BLaER1 (cell line): Measurements from ENCODE around the gene TRAPPC14.

Experiments
- H3K27ac ChIP-seq: shearing (Covaris generic); formaldehyde crosslinking; 2 replicates; pipeline ENCODE4 v1.8.1; 2022
- H3K27me3 ChIP-seq: shearing (Covaris generic); formaldehyde crosslinking; 2 replicates; pipeline ENCODE4 v1.8.1; 2022
- H3K36me3 ChIP-seq: shearing (Covaris generic); formaldehyde crosslinking; 2 replicates; pipeline ENCODE4 v1.8.1; 2022
- H3K4me1 ChIP-seq: shearing (Covaris generic); formaldehyde crosslinking; 2 replicates; pipeline ENCODE4 v1.8.1; 2022
- H3K4me2 ChIP-seq: shearing (Covaris generic); formaldehyde crosslinking; 2 replicates; pipeline ENCODE4 v1.8.1; 2022
- H3K4me3 ChIP-seq: shearing (Covaris generic); formaldehyde crosslinking; 2 replicates; pipeline ENCODE4 v1.8.1; 2022
- H3K9ac ChIP-seq: shearing (Covaris generic); formaldehyde crosslinking; 2 replicates; pipeline ENCODE4 v1.8.1; 2022
- H3K9me3 ChIP-seq: shearing (Covaris generic); formaldehyde crosslinking; 2 replicates; pipeline ENCODE4 v1.8.1; 2022
- H4K20me1 ChIP-seq: shearing (Covaris generic); formaldehyde crosslinking; 2 replicates; pipeline ENCODE4 v1.8.1; 2022
- Cebpa-rat ChIP-seq: shearing (Covaris generic); IDR thresholded peaks from 2 replicates; pipeline ENCODE4 v1.8.1; 2022

The TRAPPC14 gene

GRCh38 chr7:100118388-100119071 lies 40.0 kb downstream of the TRAPPC14 start:
- no peaks in the 10 kb centered on the region for H3K9me3 ChIP-seq
- H3K36me3 ChIP-seq: peaks cover 37% of the 10 kb centered on the region
- H3K27me3 ChIP-seq: no peaks in the 10 kb centered on the region
- peaks cover 20% of the 10 kb centered on the region for H3K4me1 ChIP-seq
- peak overlapping the region; percentile 91 for H3K9ac ChIP-seq
- peak overlapping the region; percentile 96 for H3K27ac ChIP-seq
- H3K4me2 ChIP-seq: peak overlapping the region; percentile 95
- peak overlapping the region; percentile 81 for H3K4me3 ChIP-seq
- no peaks in the 10 kb centered on the region for H4K20me1 ChIP-seq
- no peak for TF ChIP-seq Cebpa-rat

GRCh38 chr7:100115026-100115425 lies 43.5 kb downstream of the TRAPPC14 start:
- no peak for TF ChIP-seq Cebpa-rat
- H3K4me1 ChIP-seq: peaks cover 29% of the 10 kb centered on the region
- H3K9me3 ChIP-seq: no peaks in the 10 kb centered on the region
- no peak overlapping the region for H3K9ac ChIP-seq
- no peak overlapping the region for H3K27ac ChIP-seq
- H3K4me2 ChIP-seq: no peak overlapping the region
- no peaks in the 10 kb centered on the region for H3K27me3 ChIP-seq
- H4K20me1 ChIP-seq: no peaks in the 10 kb centered on the region
- no peak overlapping the region for H3K4me3 ChIP-seq
- H3K36me3 ChIP-seq: peaks cover 60% of the 10 kb centered on the region

- H3K27me3 ChIP-seq: no peaks in the 10 kb centered on the region
- peaks cover 91% of the 10 kb centered on the region for H3K36me3 ChIP-seq
- no peak for TF ChIP-seq Cebpa-rat
- no peak overlapping the region for H3K4me3 ChIP-seq
- H3K9ac ChIP-seq: peak overlapping the region; percentile 48; the same call in 1 of the 2 replicates
- H4K20me1 ChIP-seq: no peaks in the 10 kb centered on the region
- no peaks in the 10 kb centered on the region for H3K9me3 ChIP-seq
- H3K4me2 ChIP-seq: peak overlapping the region; percentile 75
- H3K27ac ChIP-seq: peak overlapping the region; percentile 56
- H3K4me1 ChIP-seq: peaks cover 18% of the 10 kb centered on the region
Measured at GRCh38 chr7:100111914-100112313, 46.6 kb downstream of the TRAPPC14 start.

- peaks cover 18% of the 10 kb centered on the region for H3K4me1 ChIP-seq
- H3K27ac ChIP-seq: peak overlapping the region; percentile 56
- peak overlapping the region; percentile 75 for H3K4me2 ChIP-seq
- no peak for TF ChIP-seq Cebpa-rat
- no peaks in the 10 kb centered on the region for H3K9me3 ChIP-seq
- peaks cover 96% of the 10 kb centered on the region for H3K36me3 ChIP-seq
- H3K27me3 ChIP-seq: no peaks in the 10 kb centered on the region
- H3K4me3 ChIP-seq: no peak overlapping the region
- peak overlapping the region; percentile 48; the same call in 1 of the 2 replicates for H3K9ac ChIP-seq
- H4K20me1 ChIP-seq: no peaks in the 10 kb centered on the region
Measured at GRCh38 chr7:100111156-100111555, 47.4 kb downstream of the TRAPPC14 start.

GRCh38 chr7:100109521-100110163 lies 48.9 kb downstream of the TRAPPC14 start:
- Histone ChIP-seq H3K36me3 (peaks cover 99% of the 10 kb centered on the region), H3K27ac (no peak overlapping the region), H4K20me1 (no peaks in the 10 kb centered on the region), H3K4me1 (peaks cover 21% of the 10 kb centered on the region), H3K4me2 (no peak overlapping the region), H3K27me3 (no peaks in the 10 kb centered on the region), H3K4me3 (no peak overlapping the region), H3K9me3 (no peaks in the 10 kb centered on the region), H3K9ac (no peak overlapping the region)
- no peak for TF ChIP-seq Cebpa-rat

GRCh38 chr7:100107890-100108289 lies 50.6 kb downstream of the TRAPPC14 start:
- Histone ChIP-seq H3K9ac (no peak overlapping the region), H3K4me2 (no peak overlapping the region), H4K20me1 (no peaks in the 10 kb centered on the region), H3K4me1 (peaks cover 39% of the 10 kb centered on the region), H3K27me3 (no peaks in the 10 kb centered on the region), H3K9me3 (no peaks in the 10 kb centered on the region), H3K4me3 (no peak overlapping the region), H3K27ac (no peak overlapping the region), H3K36me3 (peaks cover 100% of the 10 kb centered on the region)
- TF ChIP-seq Cebpa-rat: no peak

- H3K27ac ChIP-seq: no peak overlapping the region
- peaks cover 96% of the 10 kb centered on the region for H3K36me3 ChIP-seq
- H3K9ac ChIP-seq: no peak overlapping the region
- H3K4me2 ChIP-seq: no peak overlapping the region
- no peaks in the 10 kb centered on the region for H4K20me1 ChIP-seq
- no peaks in the 10 kb centered on the region for H3K9me3 ChIP-seq
- no peaks in the 10 kb centered on the region for H3K27me3 ChIP-seq
- H3K4me1 ChIP-seq: peaks cover 40% of the 10 kb centered on the region
- no peak overlapping the region for H3K4me3 ChIP-seq
- TF ChIP-seq Cebpa-rat: no peak
Measured at GRCh38 chr7:100107125-100107737, 51.3 kb downstream of the TRAPPC14 start.

GRCh38 chr7:100106633-100107032 lies 51.9 kb downstream of the TRAPPC14 start:
- Histone ChIP-seq H4K20me1 (no peaks in the 10 kb centered on the region), H3K4me1 (peaks cover 36% of the 10 kb centered on the region), H3K4me3 (no peak overlapping the region), H3K27me3 (no peaks in the 10 kb centered on the region), H3K4me2 (no peak overlapping the region), H3K9me3 (no peaks in the 10 kb centered on the region), H3K36me3 (peaks cover 90% of the 10 kb centered on the region), H3K9ac (no peak overlapping the region), H3K27ac (no peak overlapping the region)
- no peak for TF ChIP-seq Cebpa-rat

- Histone ChIP-seq H3K4me3 (no peak overlapping the region), H3K9ac (no peak overlapping the region), H3K27ac (no peak overlapping the region), H4K20me1 (no peaks in the 10 kb centered on the region), H3K36me3 (peaks cover 79% of the 10 kb centered on the region), H3K9me3 (no peaks in the 10 kb centered on the region), H3K4me1 (peaks cover 29% of the 10 kb centered on the region), H3K27me3 (no peaks in the 10 kb centered on the region), H3K4me2 (no peak overlapping the region)
- TF ChIP-seq Cebpa-rat: no peak
Measured at GRCh38 chr7:100105534-100105933, 53.0 kb downstream of the TRAPPC14 start.
